Duodenal mucosa (tissue), 2 donors: ENCODE data around the gene OR7G2.

Experiments used
- H3K27ac ChIP-seq: one replicate; pipeline ENCODE4 v1.7.0; 2013; ENCODE audit warnings: low read depth, low read length
- H3K27me3 ChIP-seq, 2 donors: one replicate each; pipeline ENCODE4 v1.7.0; 2013; ENCODE audit warnings: low read length in 2 of 2, control low read depth in 1 of 2; ENCODE audit not compliant: insufficient read depth in 2 of 2, control insufficient read depth in 1 of 2
- H3K36me3 ChIP-seq, 2 donors: one replicate each; pipeline ENCODE4 v1.7.0; 2013; ENCODE audit warnings: low read length in 2 of 2, control low read depth in 1 of 2; ENCODE audit not compliant: insufficient read depth in 2 of 2, control insufficient read depth in 1 of 2
- H3K4me1 ChIP-seq, 2 donors: one replicate each; pipeline ENCODE4 v1.7.0; 2013; ENCODE audit warnings: low read length in 2 of 2, control low read depth in 1 of 2; ENCODE audit not compliant: insufficient read depth in 2 of 2, control insufficient read depth in 1 of 2
- H3K4me3 ChIP-seq, 2 donors: one replicate each; pipeline ENCODE4 v1.7.0; 2013; ENCODE audit warnings: low read length in 2 of 2, low read depth in 1 of 2
- H3K9ac ChIP-seq, 2 donors: one replicate each; pipeline ENCODE4 v1.7.0; 2013; ENCODE audit warnings: low read length in 2 of 2, low read depth in 1 of 2
- H3K9me3 ChIP-seq, 2 donors: one replicate each; pipeline ENCODE4 v1.7.0; 2013; ENCODE audit warnings: low read length in 2 of 2, control low read depth in 1 of 2; ENCODE audit not compliant: control insufficient read depth in 1 of 2

Gene OR7G2

GRCh38 chr19:9139609-9140158 is 32.4 kb upstream of the OR7G2 start:
- Histone ChIP-seq H3K9me3 (peaks cover 3 to 5% of the 10 kb centered on the region in 2 donors), H3K4me1 (peaks cover 7 to 10% of the 10 kb centered on the region in 2 donors), H3K36me3 (peaks cover 0 to 3% of the 10 kb centered on the region in 2 donors), H3K9ac (peak overlapping the region; percentile 89 to 95), H3K27ac (no peak overlapping the region), H3K27me3 (no peaks in the 10 kb centered on the region), H3K4me3 (peak overlapping the region; percentile 98)

DNA sequence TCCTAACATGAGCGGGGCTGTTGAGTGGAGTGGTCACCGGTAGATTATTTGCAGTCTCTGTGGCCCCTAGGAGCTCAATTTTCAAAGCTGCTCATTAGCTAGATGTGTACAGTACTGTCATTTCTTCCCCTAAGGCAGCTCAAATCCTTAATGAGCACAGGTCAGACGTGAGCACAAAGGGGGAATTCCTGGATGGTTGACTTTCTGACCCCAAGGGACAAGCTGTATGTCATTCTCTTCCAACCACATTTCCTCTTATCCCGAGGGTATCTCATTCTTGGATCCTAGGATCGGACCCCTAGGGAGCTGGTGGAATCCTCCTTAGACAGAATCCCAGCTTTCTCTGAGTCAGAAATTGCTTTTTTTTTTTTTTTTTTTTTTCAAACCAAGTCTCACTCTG is 25.1 kb upstream of the OR7G2 start:
- H3K36me3 ChIP-seq = no peaks in the 10 kb centered on the region
- no peaks in the 10 kb centered on the region for H3K27me3 ChIP-seq
- H3K9ac ChIP-seq = no peak overlapping the region
- no peak overlapping the region for H3K27ac ChIP-seq
- H3K9me3 ChIP-seq = no peaks in the 10 kb centered on the region
- no peak overlapping the region for H3K4me3 ChIP-seq
- H3K4me1 ChIP-seq = no peaks in the 10 kb centered on the region

DNA sequence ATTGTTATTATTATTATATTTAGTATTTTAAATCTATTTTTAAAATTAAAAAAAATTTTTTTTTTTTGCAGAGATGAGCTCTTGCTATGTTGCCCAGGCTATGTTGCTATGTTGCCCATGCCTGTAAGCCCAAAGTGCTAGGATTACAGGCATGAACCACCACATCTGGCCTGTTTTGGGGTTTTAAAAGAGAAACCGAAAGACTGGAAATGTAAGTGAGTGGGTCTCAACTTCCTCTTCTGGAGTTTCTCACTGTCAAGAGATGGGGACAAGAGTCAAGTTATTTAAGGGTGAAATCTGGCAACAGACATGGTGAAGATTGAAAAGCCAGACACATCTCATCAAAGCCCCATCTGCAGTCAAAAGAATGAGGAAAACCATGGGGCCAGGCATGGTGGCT is 23.7 kb upstream of the OR7G2 start:
- Histone ChIP-seq H3K27ac (no peak overlapping the region), H3K4me3 (no peak overlapping the region), H3K9me3 (no peaks in the 10 kb centered on the region), H3K9ac (no peak overlapping the region), H3K4me1 (no peaks in the 10 kb centered on the region), H3K27me3 (no peaks in the 10 kb centered on the region), H3K36me3 (no peaks in the 10 kb centered on the region)

GRCh38 chr19:9128171-9128570 is 20.9 kb upstream of the OR7G2 start:
- Histone ChIP-seq H3K36me3 (no peaks in the 10 kb centered on the region), H3K4me1 (no peaks in the 10 kb centered on the region), H3K9ac (no peak overlapping the region), H3K27me3 (no peaks in the 10 kb centered on the region), H3K4me3 (no peak overlapping the region), H3K9me3 (no peaks in the 10 kb centered on the region), H3K27ac (no peak overlapping the region)

- Histone ChIP-seq H3K4me3 (no peak within 1 kb of the TSS), H3K36me3 (no peaks in the 10 kb centered on the region), H3K27me3 (no peaks in the 10 kb centered on the region), H3K9ac (no peak within 1 kb of the TSS), H3K9me3 (no peaks in the 10 kb centered on the region), H3K27ac (no peak within 1 kb of the TSS), H3K4me1 (no peaks in the 10 kb centered on the region)
These were observed 19.7 kb upstream of the OR7G2 start, which contains the start of gene OR7G3 for GRCh38 chr19:9126900-9127405. Gene OR7G3 (minus strand): TSS chr19:9126950. CDS start chr19:9126950, 0 bp downstream.

- H3K4me3 ChIP-seq = no peak overlapping the region
- no peaks in the 10 kb centered on the region for H3K9me3 ChIP-seq
- no peaks in the 10 kb centered on the region for H3K27me3 ChIP-seq
- no peak overlapping the region for H3K27ac ChIP-seq
- no peaks in the 10 kb centered on the region for H3K36me3 ChIP-seq
- H3K9ac ChIP-seq = no peak overlapping the region
- no peaks in the 10 kb centered on the region for H3K4me1 ChIP-seq
These were observed 9.3 kb upstream of the OR7G2 start for GRCh38 chr19:9116547-9116946.

DNA sequence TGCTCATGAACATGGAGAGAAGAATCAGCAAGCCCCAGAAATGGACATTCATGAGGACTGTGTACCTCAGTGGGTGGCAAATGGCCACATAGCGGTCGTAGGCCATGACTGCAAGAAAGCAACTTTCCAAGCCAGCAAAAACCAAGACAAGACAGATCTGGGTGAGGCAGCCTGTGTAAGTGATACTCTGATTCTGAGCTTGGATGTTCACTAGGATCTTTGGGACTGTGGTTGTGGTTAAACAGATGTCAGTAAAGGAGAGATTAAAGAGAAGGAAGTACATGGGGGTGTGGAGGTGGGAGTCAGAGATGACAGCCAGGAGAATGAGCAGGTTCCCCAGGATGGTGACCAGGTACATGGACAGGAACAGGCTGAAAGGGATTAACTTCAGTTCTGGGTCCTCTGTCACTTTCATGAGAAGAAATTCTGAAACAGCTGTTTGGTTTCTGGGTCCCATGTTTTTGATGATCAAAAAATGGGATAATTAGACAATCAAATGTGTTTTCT is 8.1 kb upstream of the OR7G2 start, which contains the start of gene OR7G1:
TSS of gene OR7G1 (minus strand) at position 457 of the 507 bp plus-strand sequence. CDS start at position 457, 0 bp downstream.
- Histone ChIP-seq H3K27me3 (no peaks in the 10 kb centered on the region), H3K4me1 (no peaks in the 10 kb centered on the region), H3K9ac (no peak within 1 kb of the TSS), H3K9me3 (no peaks in the 10 kb centered on the region), H3K27ac (no peak within 1 kb of the TSS), H3K4me3 (no peak within 1 kb of the TSS), H3K36me3 (no peaks in the 10 kb centered on the region)

DNA sequence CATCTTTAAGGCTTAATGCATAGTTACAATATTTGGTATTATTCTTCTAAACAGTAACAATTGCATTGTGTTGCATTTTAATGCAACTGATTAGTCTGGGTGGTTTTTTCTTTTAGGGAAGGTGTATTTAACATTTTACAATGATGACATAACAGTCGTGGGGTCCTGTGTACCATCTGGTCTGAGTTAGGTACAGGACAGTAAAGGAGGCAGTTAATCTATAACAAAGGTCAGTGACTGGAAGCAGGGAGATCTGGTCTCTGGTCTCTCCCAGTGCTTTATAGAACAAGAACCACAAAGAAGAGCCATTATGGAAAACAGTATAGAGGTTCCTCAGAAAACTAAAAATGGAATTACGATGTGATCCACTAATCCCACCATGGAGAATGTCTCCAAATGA is 2.7 kb upstream of the OR7G2 start:
- H3K9me3 ChIP-seq = no peaks in the 10 kb centered on the region

DNA sequence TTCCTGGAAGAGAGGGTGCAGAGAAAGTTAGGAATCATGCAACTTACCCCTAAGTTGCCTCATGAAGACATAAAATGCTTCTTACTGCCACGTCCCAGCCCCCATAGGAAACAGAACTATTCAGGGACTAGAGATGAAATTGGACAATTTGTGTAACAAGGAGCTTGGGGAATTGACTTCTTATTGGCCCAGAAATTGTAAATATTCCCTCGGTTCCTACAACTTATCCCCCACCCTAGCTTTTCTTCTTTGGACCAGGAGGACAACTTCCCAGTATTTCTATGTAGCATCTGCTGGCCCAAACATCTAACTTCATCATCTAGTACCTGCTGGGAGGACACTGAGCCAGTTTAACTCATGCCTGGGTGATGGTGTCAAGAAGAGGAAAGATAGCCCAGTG is 20.5 kb downstream of the OR7G2 start, which contains the start of gene OR1M1:
TSS of gene OR1M1 (plus strand) at position 301 of the 400 bp plus-strand sequence. CDS start 6,184 bp downstream, outside the sequence.
- no peaks in the 10 kb centered on the region for H3K27me3 ChIP-seq
- H3K4me1 ChIP-seq = no peaks in the 10 kb centered on the region
- no peak within 1 kb of the TSS for H3K9ac ChIP-seq

More for the DNA sequence above, 2.7 kb upstream of the OR7G2 start:
- no peak overlapping the region for H3K4me3 ChIP-seq
- no peak overlapping the region for H3K27ac ChIP-seq
- H3K36me3 ChIP-seq = no peaks in the 10 kb centered on the region
- no peaks in the 10 kb centered on the region for H3K4me1 ChIP-seq
- no peaks in the 10 kb centered on the region for H3K27me3 ChIP-seq
- no peak overlapping the region for H3K9ac ChIP-seq

DNA sequence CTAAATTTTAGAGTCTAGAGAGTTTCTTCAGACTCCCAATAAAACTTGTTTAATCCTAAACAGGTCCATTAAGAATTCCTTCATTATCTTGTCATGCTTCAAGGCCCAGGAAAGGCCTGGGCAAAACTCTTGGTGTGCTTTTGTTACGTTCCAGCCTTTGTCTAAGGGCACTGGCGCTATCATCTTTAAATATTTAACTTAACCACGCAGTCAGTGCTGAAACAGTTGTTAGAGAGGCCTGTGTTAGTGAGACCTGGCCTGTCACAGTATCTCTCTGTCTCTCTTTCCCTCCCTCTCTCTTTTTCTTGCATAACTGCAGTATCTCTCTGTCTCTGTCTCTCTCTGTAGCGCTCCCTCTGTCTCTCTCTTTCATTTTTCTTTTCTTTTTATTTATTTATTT is 28.6 kb downstream of the OR7G2 start:
- no peaks in the 10 kb centered on the region for H3K27me3 ChIP-seq
- no peak overlapping the region for H3K4me3 ChIP-seq
- H3K4me1 ChIP-seq = peaks cover 7 to 8% of the 10 kb centered on the region in 2 donors
- H3K9ac ChIP-seq = no peak overlapping the region
- no peaks in the 10 kb centered on the region for H3K36me3 ChIP-seq
- H3K27ac ChIP-seq = no peak overlapping the region
- no peaks in the 10 kb centered on the region for H3K9me3 ChIP-seq

More for the DNA sequence above, 20.5 kb downstream of the OR7G2 start, which contains the start of gene OR1M1:
- Histone ChIP-seq H3K36me3 (no peaks in the 10 kb centered on the region), H3K4me3 (no peak within 1 kb of the TSS), H3K27ac (no peak within 1 kb of the TSS), H3K9me3 (no peaks in the 10 kb centered on the region)
